IMR-90 (cell line): ENCODE data around the gene FARS2.

Experiments used
- BHLHE40 ChIP-seq: fragments of 150-350 bp; IDR thresholded peaks from 2 replicates; pipeline ENCODE4 v1.6.1; 2016; ENCODE audit warnings: mild to moderate bottlenecking, low read depth, low read length
- CTCF ChIP-seq: conservative IDR thresholded peaks from 2 replicates; pipeline ENCODE4 v1.5.1; 2012; ENCODE audit warnings: mild to moderate bottlenecking, low read depth, low read length, improper control_type of control experiment
- ELK1 ChIP-seq: fragments of 150-350 bp; IDR thresholded peaks from 2 replicates; pipeline ENCODE4 v1.6.1; 2016; ENCODE audit warnings: low read depth, mild to moderate bottlenecking, low read length, moderate library complexity, borderline replicate concordance
- FOS ChIP-seq: fragments of 150-350 bp; IDR thresholded peaks from 2 replicates; pipeline ENCODE4 v1.6.1; 2016; ENCODE audit warnings: low read depth, low read length
- POLR2A ChIP-seq: IDR thresholded peaks from 2 replicates; pipeline ENCODE4 v1.6.1; 2012; ENCODE audit warnings: mild to moderate bottlenecking, low read depth, low read length
- RAD21 ChIP-seq: IDR thresholded peaks from 2 replicates; pipeline ENCODE4 v1.6.1; 2012; ENCODE audit warnings: low read length, improper control_type of control experiment
- RCOR1 ChIP-seq: IDR thresholded peaks from 2 replicates; pipeline ENCODE4 v1.6.1; 2012; ENCODE audit warnings: mild to moderate bottlenecking, low read length, improper control_type of control experiment; ENCODE audit not compliant: insufficient replicate concordance
- RFX5 ChIP-seq: IDR thresholded peaks from 2 replicates; pipeline ENCODE4 v1.8.0; 2012; ENCODE audit warnings: low read depth, mild to moderate bottlenecking, low read length, moderate library complexity
- SMC3 ChIP-seq: fragments of 150-350 bp; IDR thresholded peaks from 2 replicates; pipeline ENCODE4 v1.6.1; 2016; ENCODE audit warnings: low read depth, mild to moderate bottlenecking, antibody characterized with exemption, low read length, moderate library complexity
- USF2 ChIP-seq: fragments of 150-350 bp; IDR thresholded peaks from 2 replicates; pipeline ENCODE4 v1.6.1; 2017; ENCODE audit warnings: mild to moderate bottlenecking, antibody characterized with exemption, low read length, low read depth

GRCh38 chr6:5215799-5216198 is 45.5 kb upstream of the FARS2 start:
- no peak for TF ChIP-seq CTCF
- no peak for TF ChIP-seq POLR2A
- TF ChIP-seq USF2 = no peak
- no peak for TF ChIP-seq FOS
- TF ChIP-seq RCOR1 = no peak
- no peak for TF ChIP-seq SMC3
- no peak for TF ChIP-seq BHLHE40
- TF ChIP-seq RAD21 = no peak
- no peak for TF ChIP-seq RFX5
- TF ChIP-seq ELK1 = no peak
